ENCODE measurements around the gene PLA2G4D.

Gene PLA2G4D

GRCh38 chr15:42090370-42090769 lies 4.0 kb downstream of the PLA2G4D start:
- no peak for DNase-seq (ENCODE audit: low spot score)

GRCh38 chr15:42089942-42090341 lies 4.4 kb downstream of the PLA2G4D start:
- DNase-seq (ENCODE audit: low spot score): no peak

- DNase-seq (ENCODE audit: low spot score): no peak
These were observed 5.3 kb downstream of the PLA2G4D start for GRCh38 chr15:42088801-42089640.

- DNase-seq (ENCODE audit: low spot score): no peak
These were observed 6.2 kb downstream of the PLA2G4D start for GRCh38 chr15:42087926-42088800.

- no peak for DNase-seq (ENCODE audit: low spot score)
These were observed 6.9 kb downstream of the PLA2G4D start for GRCh38 chr15:42087460-42087859.

GRCh38 chr15:42085721-42086120 lies 8.6 kb downstream of the PLA2G4D start:
- no peak for DNase-seq (ENCODE audit: low spot score)

GRCh38 chr15:42085236-42085605 lies 9.1 kb downstream of the PLA2G4D start:
- no peak for DNase-seq (ENCODE audit: low spot score)

GRCh38 chr15:42084465-42085235 lies 9.7 kb downstream of the PLA2G4D start:
- peak; percentile 61 for DNase-seq (ENCODE audit: low spot score)

- no peak for DNase-seq (ENCODE audit: low spot score)
These were observed 10.4 kb downstream of the PLA2G4D start for GRCh38 chr15:42083916-42084315.

GRCh38 chr15:42083605-42083908 lies 10.8 kb downstream of the PLA2G4D start:
- no peak for DNase-seq (ENCODE audit: low spot score)

GRCh38 chr15:42082823-42083604 lies 11.3 kb downstream of the PLA2G4D start:
- DNase-seq (ENCODE audit: low spot score): no peak

- no peak for DNase-seq (ENCODE audit: low spot score)
These were observed 12.2 kb downstream of the PLA2G4D start for GRCh38 chr15:42082141-42082540.

GRCh38 chr15:42080919-42081830 lies 13.2 kb downstream of the PLA2G4D start:
- no peak for DNase-seq (ENCODE audit: low spot score)

- no peak for DNase-seq (ENCODE audit: low spot score)
These were observed 14.0 kb downstream of the PLA2G4D start for GRCh38 chr15:42080186-42080918.

- no peak for DNase-seq (ENCODE audit: low spot score)
These were observed 14.9 kb downstream of the PLA2G4D start for GRCh38 chr15:42079401-42079908.

- no peak for DNase-seq (ENCODE audit: low spot score)
These were observed 15.5 kb downstream of the PLA2G4D start for GRCh38 chr15:42078903-42079302.

- DNase-seq (ENCODE audit: low spot score): no peak
These were observed 16.7 kb downstream of the PLA2G4D start for GRCh38 chr15:42077689-42078088.

- DNase-seq (ENCODE audit: low spot score): no peak
These were observed 20.9 kb downstream of the PLA2G4D start for GRCh38 chr15:42073418-42073817.

- DNase-seq (ENCODE audit: low spot score): no peak
These were observed 22.1 kb downstream of the PLA2G4D start for GRCh38 chr15:42072141-42072685.

All from NAMALWA (cell line).